AG08396 (cell line): ENCODE measurements around the gene NGDN.
"Not testable (repeated sequence)": the region's sequence is repeated elsewhere in the genome, so short reads cannot be mapped to it uniquely, and the experiment has no call there.

Experiments used
- DNase-seq: peaks from one replicate; pipeline ENCODE4 v3.0.0; 2012; ENCODE audit warnings: low spot score, mixed read lengths

NGDN gene

GRCh38 chr14:23439107-23439835, 30.2 kb upstream of the NGDN start:
- DNase-seq, result no peak

- no peak for DNase-seq
These were observed 28.4 kb upstream of the NGDN start for GRCh38 chr14:23441076-23441475.

- no peak for DNase-seq
These were observed 26.7 kb upstream of the NGDN start for GRCh38 chr14:23442721-23443356.

GRCh38 chr14:23443411-23443812, 26.1 kb upstream of the NGDN start:
- no peak for DNase-seq

- no peak for DNase-seq
These were observed 25.6 kb upstream of the NGDN start for GRCh38 chr14:23443881-23444280.

GRCh38 chr14:23444314-23444713, 25.2 kb upstream of the NGDN start:
- DNase-seq, result no peak

GRCh38 chr14:23445773-23446172, 23.7 kb upstream of the NGDN start:
- no peak for DNase-seq

GRCh38 chr14:23446291-23446851, 23.1 kb upstream of the NGDN start:
- DNase-seq, result no peak

- DNase-seq, result no peak
These were observed 21.8 kb upstream of the NGDN start for GRCh38 chr14:23447361-23448350.

GRCh38 chr14:23449314-23449713, 20.2 kb upstream of the NGDN start:
- DNase-seq, result no peak

GRCh38 chr14:23450379-23450778, 19.1 kb upstream of the NGDN start:
- no peak for DNase-seq

GRCh38 chr14:23452237-23452636, 17.3 kb upstream of the NGDN start:
- no peak for DNase-seq

GRCh38 chr14:23454445-23454856, 15.1 kb upstream of the NGDN start:
- no peak for DNase-seq

- not testable (repeated sequence) for DNase-seq
These were observed 12.5 kb upstream of the NGDN start for GRCh38 chr14:23456883-23457586.

- DNase-seq, result no peak
These were observed 11.7 kb upstream of the NGDN start for GRCh38 chr14:23457587-23458445.

- DNase-seq, result no peak
These were observed 8.5 kb upstream of the NGDN start for GRCh38 chr14:23460960-23461359.

- no peak for DNase-seq
These were observed 4.8 kb upstream of the NGDN start for GRCh38 chr14:23464700-23465099.

- DNase-seq, result no peak
These were observed 4.2 kb upstream of the NGDN start for GRCh38 chr14:23465261-23465660.

GRCh38 chr14:23468704-23469126, 788 bp upstream of the NGDN start:
- no peak for DNase-seq

GRCh38 chr14:23469906-23470403, 452 bp downstream of the NGDN start:
- DNase-seq, result no peak
